HG02571 (cell line): ENCODE data around the gene THOP1.

Experiments used
- ATAC-seq: cut with Tn5 transposase; IDR thresholded peaks from one replicate; pipeline ENCODE4 v1.9.1; 2021; ENCODE audit warnings: mild to moderate bottlenecking, moderate library complexity; ENCODE audit not compliant: unreplicated experiment

Gene THOP1

DNA sequence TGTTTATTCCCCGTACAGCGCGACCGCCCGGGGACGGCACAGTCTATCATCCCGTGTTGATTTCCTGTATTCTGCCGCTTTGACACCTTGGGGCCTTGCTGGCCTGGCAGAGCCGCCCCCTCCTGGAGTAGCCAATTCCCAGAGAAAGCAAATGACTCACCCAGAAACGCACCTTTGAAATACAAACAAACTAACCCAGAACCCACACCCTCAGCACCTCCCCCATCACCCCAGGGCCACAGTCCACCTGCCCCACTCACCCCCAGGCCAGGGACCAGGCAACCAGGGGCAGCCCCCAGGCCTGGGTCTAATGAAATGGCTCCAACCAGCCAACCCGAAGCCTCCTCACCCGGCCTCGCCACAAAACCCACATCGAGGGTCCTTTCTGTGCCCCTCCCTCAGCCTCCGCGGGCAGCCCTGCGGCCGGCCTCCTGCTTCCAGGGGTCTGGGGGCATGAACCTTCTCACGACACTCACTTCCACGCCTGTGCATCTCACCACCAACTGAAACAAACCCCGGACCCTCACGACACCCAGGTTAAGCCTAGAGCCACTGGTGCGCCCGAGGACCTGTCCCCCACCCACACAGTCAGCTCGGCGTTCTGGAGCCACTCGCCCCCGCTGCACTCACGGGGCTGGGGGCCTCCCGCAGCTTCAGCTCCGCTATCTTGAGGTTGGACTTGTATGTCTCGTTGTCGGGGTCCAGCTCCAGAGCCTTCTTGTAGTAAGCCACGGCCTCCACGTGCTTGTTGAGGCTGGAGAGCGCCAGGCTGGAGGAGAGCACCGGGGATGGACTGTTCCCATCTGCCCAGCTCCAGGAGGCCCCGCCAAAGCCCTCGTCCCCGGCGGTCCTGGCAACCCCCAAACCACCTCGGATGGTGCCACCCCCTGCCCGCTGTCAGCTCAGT lies 23.2 kb upstream of the THOP1 start:
- no peak for ATAC-seq

DNA sequence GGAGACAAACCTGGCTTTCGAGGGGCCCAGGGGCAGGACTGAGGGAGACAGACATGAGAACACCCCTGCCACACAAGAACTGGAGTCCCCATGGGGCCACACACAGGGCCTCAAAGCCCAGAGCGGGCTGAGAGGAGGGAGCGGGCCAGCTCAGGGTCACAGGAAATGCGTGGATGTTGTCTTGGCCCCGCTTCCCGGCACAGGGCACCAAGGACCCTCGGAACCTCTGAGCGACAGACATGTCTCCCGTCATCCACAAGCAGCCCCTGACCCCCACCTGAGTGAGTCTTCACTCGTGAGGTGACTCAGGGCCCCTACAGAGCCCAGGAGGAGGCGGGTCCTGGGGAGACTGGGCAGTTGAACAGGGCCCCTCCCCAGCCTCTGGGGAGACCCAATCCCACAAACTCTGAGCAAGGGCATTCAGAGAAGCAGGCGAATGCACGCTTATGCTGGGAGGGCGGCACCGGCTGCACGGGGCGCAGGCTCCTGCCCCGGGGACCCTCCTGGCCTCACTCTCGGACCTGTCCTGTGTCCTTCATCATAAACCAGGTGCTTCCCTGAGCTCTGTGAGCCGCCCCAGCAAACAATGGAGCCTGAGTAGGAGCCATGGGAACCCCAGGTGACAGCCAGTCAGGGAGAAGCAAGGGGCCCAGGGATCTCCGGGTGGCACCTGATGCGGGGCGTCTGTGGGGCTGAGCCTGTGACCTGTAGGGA lies 22.4 kb upstream of the THOP1 start:
- ATAC-seq = no peak

DNA sequence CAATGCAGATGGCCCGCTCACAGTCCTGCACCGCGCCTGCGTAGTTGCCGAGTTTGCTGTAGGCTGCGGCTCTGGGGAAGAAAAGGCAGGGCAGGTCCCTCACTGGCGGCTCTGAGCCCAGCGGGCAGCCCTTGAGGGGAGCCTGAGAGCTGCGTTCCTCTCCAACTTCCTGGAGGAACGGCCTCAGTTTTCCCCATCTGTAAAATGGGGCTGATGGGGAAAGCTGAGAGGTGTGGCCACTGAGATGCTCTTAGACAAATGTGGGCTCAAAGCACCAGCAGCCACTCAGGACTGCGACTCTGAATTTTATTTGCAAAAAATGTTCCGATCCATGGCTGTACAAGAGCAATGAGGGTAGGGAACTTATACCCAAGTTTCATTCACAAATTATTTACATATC lies 21.6 kb upstream of the THOP1 start:
- ATAC-seq = no peak

DNA sequence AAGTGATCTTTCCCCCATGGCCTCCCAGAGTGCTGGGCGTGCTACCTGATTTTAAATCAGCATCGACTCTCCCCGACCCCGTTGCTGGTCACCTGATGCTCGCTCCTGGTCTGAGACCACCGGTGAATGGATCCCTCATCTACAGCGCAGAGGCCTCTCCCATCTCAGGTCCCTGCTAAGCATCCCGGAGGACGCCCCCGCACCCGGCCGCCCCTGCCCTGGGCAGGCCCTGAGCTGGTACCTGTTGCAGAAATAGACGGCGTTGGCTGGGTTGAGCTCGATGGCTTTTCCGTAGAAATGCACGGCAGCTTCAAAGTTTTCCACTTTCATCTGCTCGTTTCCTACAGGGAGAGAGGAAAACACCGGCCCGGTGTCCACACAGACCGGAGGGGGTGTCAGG lies 20.4 kb upstream of the THOP1 start:
- no peak for ATAC-seq

DNA sequence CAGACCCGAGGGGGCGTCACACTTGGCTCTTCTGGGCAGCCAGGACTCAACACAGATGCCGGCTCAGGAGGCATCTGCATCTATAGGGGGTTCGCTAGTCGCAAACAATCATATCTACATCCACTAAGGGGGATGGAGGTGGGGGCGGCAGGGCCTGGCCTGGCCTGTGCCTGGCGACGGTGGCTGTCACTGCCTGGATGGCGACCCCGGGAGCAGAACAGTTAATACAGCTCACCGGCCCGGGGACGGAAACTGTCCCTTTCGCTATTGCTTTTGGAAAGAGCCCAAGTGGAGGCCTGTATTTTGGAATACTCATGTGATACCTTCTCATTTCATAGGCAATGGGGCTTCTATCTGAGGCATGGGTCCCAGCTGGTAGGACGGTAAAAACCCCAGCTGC lies 19.9 kb upstream of the THOP1 start:
- ATAC-seq = no peak

DNA sequence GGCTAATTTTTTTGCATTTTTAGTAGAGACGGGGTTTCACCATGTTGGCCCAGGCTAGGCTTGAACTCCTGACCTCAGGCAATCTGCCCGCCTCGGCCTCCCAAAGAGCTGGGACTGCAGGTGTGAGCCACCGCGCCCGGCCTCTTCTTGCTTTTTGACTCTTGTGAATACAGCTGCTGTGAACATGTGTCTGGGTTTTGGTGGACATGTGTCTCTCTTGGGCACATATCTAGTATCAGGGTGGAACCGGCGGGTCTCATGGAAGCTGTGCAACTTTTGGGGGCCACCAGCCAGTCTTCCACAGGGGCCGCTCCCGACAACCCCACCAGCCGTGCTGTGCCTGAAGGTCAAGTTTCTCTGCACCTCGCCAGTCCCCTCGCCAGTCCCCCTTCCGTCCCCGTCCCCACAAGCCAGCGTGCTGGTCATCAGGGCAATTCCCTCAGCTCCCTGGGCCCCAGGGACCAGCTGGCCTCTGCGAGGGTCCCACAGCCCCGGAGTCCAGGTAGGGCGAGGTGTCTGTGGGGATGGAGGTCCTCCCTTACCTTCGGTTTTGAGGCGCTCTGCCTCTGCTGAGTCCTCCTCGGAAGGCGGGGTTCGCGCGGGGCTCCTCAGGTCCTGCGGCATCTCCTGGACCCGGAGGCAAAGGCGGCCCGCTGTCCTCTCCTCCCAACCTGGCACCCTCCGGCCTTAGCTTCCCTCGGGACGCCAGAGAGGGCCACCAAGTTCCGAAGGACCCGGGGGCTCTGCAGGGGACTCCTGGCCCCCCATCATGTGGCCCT lies 18.5 kb upstream of the THOP1 start:
- ATAC-seq = no peak

DNA sequence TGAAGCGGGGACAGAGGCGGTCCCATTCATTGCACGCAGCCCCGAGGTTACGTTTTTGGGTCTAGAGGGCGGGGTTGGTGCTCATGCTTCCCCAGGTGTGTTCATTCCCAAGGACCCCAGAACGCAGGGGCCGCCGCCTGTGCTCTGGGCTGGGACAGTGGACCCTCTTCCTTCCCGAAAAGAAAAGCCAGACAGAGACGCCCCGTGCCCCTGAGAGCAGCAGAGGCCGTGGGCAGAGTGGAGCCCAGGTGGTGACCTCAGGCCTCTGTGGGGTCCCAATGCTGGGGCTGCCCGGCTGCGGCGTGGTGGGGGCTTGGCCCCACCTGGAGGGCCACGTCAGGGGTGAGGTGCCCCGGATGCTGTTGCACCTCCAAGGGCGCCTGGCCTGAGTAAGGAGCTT lies 17.6 kb upstream of the THOP1 start:
- ATAC-seq = no peak

DNA sequence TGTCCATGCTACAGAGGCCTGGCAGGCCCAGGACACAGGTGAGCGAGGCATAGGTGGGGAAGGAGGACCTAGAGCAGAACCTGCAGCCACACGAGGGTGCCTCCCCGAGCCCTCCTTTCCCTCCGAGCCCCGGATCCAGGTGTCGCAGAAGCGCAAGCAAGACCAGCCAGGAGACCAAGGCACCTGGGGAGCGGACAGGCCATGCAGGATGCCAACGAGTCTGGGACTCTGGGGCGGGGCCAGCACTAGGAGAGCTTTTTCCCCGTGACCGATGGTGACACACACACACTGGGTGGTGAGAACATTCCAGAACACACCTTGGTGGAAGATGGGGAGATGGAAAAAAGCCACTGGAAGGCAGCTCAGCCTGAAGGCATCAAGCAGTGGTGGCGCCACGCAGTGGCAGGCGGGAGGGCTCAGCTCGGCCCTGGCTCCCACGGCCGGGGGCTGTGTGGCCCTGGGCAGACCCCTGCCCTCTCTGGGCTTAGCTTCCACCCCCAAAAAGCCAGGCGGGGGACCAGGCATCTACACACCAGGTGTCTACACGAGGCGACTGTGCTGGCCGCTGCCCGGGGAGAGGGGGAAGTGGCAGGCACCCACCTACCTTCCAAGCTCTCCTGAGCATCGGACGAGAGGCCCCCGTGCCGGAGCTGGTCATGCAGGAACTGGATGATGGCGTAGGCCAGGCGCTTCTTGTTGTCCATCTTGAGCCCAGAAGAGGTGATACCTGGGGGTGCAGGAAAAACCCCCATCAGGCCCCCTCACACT lies 16.8 kb upstream of the THOP1 start:
- no peak for ATAC-seq

DNA sequence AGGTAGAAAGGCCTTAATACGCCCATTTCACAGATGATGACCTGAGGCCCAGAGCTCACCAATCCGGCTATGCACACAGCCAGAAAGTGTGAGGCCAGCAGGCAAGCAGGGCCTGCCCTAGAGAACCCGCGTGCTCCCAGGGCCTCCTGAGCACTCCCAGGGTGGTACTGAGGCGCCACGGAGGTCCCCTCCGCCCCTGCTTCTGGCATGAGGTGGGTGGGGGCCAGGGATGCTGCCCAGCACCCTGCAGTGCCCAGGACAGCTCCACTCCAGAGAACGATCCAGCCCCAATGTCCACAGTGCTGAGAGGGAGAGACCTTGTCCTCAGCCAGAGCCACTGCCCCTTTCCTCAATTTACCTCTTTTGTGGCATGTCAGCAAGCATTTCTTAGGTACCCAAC lies 16.1 kb upstream of the THOP1 start:
- no peak for ATAC-seq

DNA sequence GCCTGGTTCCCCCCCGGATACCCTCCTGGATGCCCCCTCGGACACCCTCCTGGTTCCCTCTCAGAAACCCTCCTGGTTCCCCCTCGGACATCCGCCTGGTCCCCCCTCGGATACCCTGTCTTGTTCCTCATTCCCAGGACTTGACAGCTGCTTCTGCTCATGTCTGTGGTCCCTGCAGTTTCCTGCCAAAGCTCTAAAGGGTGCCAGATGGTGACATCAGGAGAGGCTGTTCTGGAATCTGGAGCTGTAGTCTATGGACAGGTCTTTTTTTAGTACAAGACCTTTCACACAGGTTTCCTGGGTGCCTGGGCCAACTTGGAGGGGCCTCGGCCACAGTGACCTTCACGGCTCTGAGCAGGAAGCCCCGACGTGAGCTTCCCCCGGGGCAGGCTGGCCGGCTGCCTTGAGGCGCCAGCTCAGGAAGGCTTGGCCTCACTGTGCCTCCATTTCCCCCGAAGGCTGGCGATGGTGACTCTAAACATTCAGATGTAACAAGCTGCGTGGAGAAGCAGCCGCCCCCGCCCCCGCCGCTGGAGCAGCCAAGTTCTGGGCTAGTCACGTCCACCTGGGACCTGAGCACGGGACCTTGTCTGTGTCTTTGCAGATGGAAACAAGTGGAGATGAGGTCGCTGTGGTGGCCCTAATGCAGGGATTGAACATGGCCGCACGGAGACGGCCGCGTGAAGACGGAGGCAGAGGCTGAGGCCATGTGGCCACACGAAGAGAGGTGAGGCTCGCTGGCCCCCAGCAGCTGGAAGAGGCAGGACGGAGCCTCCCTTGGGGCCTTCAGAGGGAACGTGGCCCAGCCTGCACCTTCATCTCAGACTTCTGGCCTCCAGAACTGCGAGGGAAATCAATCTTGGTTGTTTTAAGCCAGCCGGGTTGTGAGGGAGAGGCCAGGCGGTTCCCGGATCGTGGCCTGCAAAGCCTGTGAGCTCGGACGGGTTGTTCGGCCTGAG lies 15.0 kb upstream of the THOP1 start:
- no peak for ATAC-seq

DNA sequence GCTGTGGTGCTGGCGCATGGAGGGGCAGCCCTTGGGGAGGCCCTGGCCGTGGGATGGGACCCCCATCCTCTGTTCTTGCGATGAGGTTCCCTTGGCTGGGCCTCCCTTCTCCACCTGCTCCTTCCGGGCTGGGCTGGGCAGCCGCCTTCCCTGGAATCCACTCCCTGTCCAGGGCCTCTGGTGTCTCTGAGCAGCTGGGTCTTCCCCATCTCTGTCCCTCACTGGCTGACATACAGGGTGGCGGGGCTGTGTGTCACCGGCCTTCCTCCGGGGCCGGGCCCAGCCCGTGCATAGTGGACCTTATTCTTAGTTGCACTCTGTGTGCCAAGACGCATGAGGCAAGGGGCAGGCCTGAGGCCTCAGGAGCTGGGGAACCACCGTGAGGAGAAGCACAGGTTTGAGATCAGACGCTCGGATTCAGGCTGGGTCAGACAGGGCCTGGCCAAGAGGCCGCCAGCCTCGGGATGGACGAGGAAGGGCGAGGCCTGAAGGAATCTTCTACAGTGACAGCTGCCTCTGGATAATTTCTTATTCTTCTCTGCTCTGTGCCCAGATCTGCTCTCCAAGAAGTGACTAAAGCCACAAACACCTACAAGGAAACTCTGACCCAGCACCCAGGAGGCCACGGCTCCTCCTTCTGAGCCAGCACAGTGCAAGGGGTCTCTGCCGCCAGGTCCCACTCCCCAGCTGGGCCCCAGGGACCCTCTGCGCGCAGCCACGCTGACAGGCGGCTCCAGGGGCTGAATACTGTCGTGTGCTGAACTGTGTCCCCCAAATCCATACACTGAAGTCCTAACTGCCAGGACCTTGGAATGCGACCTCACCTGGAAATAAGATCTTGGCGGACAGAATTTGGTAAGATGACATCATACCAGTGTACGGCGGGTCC lies 13.3 kb upstream of the THOP1 start:
- no peak for ATAC-seq

DNA sequence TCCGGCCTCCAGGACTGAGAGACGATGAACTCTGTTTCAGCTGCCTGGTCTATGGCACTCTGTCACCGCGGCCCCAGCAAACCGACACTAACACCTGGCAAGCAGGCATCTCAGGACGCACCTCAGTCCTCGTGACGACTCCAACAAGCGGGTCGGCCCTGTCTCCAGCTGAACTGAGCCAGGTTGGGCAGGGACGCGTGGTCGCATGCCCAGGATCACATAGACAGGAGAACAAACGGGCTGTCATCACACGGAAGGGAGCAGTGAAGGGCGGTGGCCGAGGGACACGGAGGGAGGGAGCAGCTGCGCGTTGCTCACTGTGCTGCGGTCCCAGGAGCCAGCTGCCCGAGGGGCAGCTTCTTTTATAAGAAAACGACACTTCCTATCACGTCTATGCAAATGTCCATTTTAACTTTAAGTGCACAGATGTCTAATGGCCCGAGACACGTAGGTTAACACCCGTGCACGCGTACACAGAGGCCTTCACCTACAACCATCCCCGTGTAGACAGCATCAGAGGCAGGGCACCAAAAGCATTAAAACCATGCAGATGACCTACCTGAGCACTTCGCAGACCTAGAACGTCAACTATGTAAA lies 11.1 kb upstream of the THOP1 start:
- ATAC-seq = no peak

DNA sequence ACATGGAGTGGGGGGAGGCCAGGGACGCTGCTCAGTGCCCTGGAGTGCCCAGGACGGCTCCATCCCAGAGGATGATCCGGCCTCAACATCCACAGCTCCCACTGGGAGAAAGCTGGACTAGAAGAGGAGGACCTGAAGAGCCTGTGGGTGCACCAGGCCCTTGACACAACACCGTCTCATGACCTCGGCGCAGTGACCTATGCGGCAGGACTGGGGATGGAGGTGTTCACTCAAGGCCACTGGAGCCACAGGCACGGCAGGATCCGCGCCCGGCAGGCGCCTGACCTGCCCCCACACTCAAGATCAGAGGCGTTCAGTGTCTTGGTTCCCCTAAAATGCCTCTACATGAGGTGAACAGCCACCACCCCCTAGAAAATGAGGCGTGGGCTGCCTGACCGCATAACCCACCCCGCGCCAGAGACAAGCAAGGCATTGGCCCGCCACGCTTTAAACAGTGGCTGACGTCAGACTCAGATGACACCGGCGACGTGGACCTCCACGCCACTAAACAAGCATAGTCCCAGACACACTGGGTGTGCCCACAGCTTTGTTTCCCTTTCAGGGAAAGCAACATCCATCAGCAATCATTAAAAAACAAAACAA lies 10.2 kb upstream of the THOP1 start:
- ATAC-seq = no peak

DNA sequence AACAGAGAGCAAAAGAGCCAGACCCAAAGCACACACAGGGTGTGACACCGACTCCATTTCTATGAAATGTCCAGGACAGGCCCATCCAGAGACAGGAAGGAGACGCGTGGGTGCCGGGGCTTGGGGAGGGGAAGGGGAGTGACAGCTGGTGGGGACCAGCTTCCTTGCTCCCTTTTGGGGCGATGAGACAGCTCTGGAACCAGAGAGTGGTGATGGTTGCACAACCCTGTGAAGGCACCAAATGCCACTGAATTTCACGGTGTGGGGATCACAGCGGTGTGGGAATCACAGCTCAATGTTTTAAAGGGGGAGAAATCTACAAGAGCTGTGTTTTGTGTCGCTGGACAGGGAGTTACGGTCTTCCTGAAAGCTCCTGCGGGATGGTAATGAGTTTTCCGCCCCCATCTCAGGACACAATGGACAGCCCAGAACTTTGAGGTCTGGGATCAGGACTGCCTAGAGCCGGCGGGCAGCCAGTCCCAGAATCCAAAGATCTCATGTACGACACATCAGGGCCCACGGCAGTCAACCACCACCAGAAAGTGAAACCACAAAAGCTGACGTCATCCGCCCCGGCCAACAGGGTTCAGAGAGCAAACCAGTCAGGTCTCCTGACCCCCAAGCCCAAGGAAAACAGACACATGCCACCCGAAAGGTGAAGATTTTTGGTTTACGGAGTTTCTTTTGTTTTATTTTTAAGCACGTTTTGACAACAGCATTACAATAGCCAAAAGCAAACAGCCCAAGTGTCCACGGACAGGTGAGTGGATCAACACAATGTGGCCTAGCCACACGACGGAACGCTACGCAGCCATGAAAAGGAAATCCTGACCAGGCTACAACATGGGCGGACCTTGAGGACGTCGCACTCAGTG lies 9.5 kb upstream of the THOP1 start:
- no peak for ATAC-seq

DNA sequence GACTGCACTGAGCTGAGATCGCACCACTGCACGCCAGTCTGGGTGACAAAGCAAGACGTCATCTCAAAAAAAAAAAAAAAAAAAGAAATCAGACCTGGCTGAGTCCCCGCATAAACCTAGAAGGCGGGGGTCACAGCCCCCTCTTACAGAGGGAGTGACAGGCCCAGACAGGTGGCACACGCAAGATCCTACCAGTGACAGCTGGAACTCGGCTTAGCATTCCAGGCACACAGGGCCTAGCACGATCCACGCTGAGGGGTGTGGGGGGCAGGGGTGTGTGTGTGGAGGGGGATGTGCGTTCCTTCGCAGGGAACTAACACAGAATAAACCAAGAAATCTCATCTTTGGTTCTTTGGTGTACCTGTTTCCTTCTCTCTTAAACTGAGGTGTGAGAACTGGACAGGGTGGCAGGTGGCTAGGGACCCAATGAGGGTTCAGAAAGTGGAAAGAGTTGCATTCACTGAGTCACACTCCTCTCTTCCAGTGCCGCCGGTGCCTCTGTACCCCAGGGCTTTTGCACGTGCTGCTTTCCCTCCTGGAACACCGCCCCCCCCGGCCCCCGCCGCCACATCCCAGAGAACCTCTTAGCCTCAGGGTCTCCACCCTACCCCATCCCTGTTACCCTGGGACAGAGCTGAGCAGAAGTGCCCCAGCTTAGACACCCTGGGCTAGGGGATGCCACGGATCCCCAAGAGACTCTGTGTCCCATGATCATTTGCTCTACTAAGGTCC lies 7.2 kb upstream of the THOP1 start:
- ATAC-seq = no peak

DNA sequence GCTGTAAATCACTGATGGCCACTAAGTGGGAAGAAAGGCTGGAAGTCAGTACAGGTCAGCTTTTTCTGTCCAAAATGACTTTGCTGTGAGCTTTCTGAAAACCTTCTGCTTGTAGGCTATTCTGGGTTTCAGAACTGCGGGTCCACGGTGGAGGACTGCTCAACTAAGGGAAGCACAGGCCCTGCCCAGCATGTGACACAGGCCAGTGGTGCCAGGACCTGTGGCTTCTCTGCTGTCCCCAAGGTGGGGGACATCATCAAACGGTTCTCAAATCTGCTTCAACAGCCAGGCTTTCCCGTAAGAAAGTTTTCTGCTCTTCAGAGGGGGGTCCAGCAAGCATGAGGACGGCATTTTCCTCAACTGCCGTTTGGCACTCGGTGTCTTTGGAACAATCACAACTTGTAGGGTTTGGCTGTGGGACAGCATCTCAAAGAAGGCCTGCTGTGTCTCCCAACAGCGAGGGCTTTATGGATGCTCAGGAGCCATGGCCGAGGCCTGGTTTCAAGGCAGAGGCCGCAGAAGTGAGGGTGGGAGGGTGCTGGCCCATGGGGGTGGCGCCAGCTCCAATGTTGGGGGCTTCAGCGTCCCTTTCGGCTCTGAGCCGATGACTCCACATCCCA lies 6.1 kb upstream of the THOP1 start:
- no peak for ATAC-seq
